ENCODE results near the gene BEND4.
"Not testable (repeated sequence)": the region's sequence is repeated elsewhere in the genome, so short reads cannot be mapped to it uniquely, and the experiment has no call there.

Gene BEND4

GRCh38 chr4:42152507-42153504 is at the start of gene BEND4:
Gene BEND4 (minus strand): TSS chr4:42152655. CDS start chr4:42152143, 512 bp downstream.
- peaks cover 57% of the 10 kb centered on the region for H3K27me3 Mint-ChIP-seq
- no peak within 1 kb of the TSS for H3K27ac Mint-ChIP-seq
- H3K4me1 Mint-ChIP-seq (ENCODE audit: low read depth) = peaks cover 19% of the 10 kb centered on the region
- no peaks in the 10 kb centered on the region for H3K9me3 Mint-ChIP-seq
- peak within 1 kb of the TSS; percentile 67 for H3K4me3 Mint-ChIP-seq
- no peaks in the 10 kb centered on the region for H3K36me3 Mint-ChIP-seq (ENCODE audit: low read depth)
- DNase-seq = no peak

- Mint-ChIP-seq H3K36me3 (ENCODE audit: low read depth) (no peaks in the 10 kb centered on the region), H3K9me3 (no peaks in the 10 kb centered on the region), H3K27me3 (peaks cover 2% of the 10 kb centered on the region), H3K27ac (no peak overlapping the region), H3K4me3 (no peak overlapping the region), H3K4me1 (ENCODE audit: low read depth) (no peaks in the 10 kb centered on the region)
- DNase-seq = no peak
These were observed 44.9 kb upstream of the BEND4 start for GRCh38 chr4:42197341-42197740.

- Mint-ChIP-seq H3K4me1 (ENCODE audit: low read depth) (no peaks in the 10 kb centered on the region), H3K9me3 (no peaks in the 10 kb centered on the region), H3K27ac (no peak overlapping the region), H3K36me3 (ENCODE audit: low read depth) (no peaks in the 10 kb centered on the region), H3K4me3 (no peak overlapping the region), H3K27me3 (peaks cover 11% of the 10 kb centered on the region)
- no peak for DNase-seq
These were observed 20.5 kb upstream of the BEND4 start for GRCh38 chr4:42172921-42173320.

- H3K27ac Mint-ChIP-seq = no peak overlapping the region
- no peak overlapping the region for H3K4me3 Mint-ChIP-seq
- H3K27me3 Mint-ChIP-seq = peaks cover 15% of the 10 kb centered on the region
- no peak for DNase-seq
- no peaks in the 10 kb centered on the region for H3K9me3 Mint-ChIP-seq
- H3K36me3 Mint-ChIP-seq (ENCODE audit: low read depth) = no peaks in the 10 kb centered on the region
- peaks cover 3% of the 10 kb centered on the region for H3K4me1 Mint-ChIP-seq (ENCODE audit: low read depth)
These were observed 19.8 kb upstream of the BEND4 start for GRCh38 chr4:42172128-42172790.

- Mint-ChIP-seq H3K27ac (no peak overlapping the region), H3K27me3 (peaks cover 14% of the 10 kb centered on the region), H3K9me3 (peaks cover 4% of the 10 kb centered on the region), H3K4me3 (no peak overlapping the region), H3K36me3 (ENCODE audit: low read depth) (no peaks in the 10 kb centered on the region), H3K4me1 (ENCODE audit: low read depth) (peaks cover 3% of the 10 kb centered on the region)
- DNase-seq = no peak
These were observed 15.3 kb upstream of the BEND4 start for GRCh38 chr4:42167709-42168108.

- not testable (repeated sequence) for H3K27ac Mint-ChIP-seq; DNase-seq; H3K4me3 Mint-ChIP-seq; H3K9me3 Mint-ChIP-seq; H3K4me1 Mint-ChIP-seq (ENCODE audit: low read depth); H3K36me3 Mint-ChIP-seq (ENCODE audit: low read depth)
- peaks cover 11% of the 10 kb centered on the region for H3K27me3 Mint-ChIP-seq
These were observed 13.7 kb upstream of the BEND4 start for GRCh38 chr4:42166186-42166585.

GRCh38 chr4:42159271-42160001 is 7.0 kb upstream of the BEND4 start:
- H3K4me1 Mint-ChIP-seq (ENCODE audit: low read depth) = no peaks in the 10 kb centered on the region
- no peaks in the 10 kb centered on the region for H3K36me3 Mint-ChIP-seq (ENCODE audit: low read depth)
- peaks cover 19% of the 10 kb centered on the region for H3K27me3 Mint-ChIP-seq
- H3K27ac Mint-ChIP-seq = no peak overlapping the region
- no peak overlapping the region for H3K4me3 Mint-ChIP-seq
- no peak for DNase-seq
- peaks cover 4% of the 10 kb centered on the region for H3K9me3 Mint-ChIP-seq

GRCh38 chr4:42151568-42152506 is 618 bp downstream of the BEND4 start:
- H3K9me3 Mint-ChIP-seq = no peaks in the 10 kb centered on the region
- peak; percentile 61 for DNase-seq

GRCh38 chr4:42150653-42151567 is 1.5 kb downstream of the BEND4 start:
- Mint-ChIP-seq H3K27ac (peak overlapping the region; percentile 79), H3K36me3 (ENCODE audit: low read depth) (no peaks in the 10 kb centered on the region), H3K27me3 (peaks cover 53% of the 10 kb centered on the region), H3K4me1 (ENCODE audit: low read depth) (peaks cover 19% of the 10 kb centered on the region), H3K9me3 (no peaks in the 10 kb centered on the region), H3K4me3 (peak overlapping the region; percentile 71)
- peak; percentile 34 for DNase-seq

More at GRCh38 chr4:42151568-42152506, 618 bp downstream of the BEND4 start:
- peaks cover 19% of the 10 kb centered on the region for H3K4me1 Mint-ChIP-seq (ENCODE audit: low read depth)
- peak overlapping the region; percentile 67 for H3K4me3 Mint-ChIP-seq
- H3K27me3 Mint-ChIP-seq = peaks cover 53% of the 10 kb centered on the region
- H3K27ac Mint-ChIP-seq = no peak overlapping the region
- no peaks in the 10 kb centered on the region for H3K36me3 Mint-ChIP-seq (ENCODE audit: low read depth)

GRCh38 chr4:42149004-42149403 is 3.5 kb downstream of the BEND4 start:
- Mint-ChIP-seq H3K9me3 (no peaks in the 10 kb centered on the region), H3K4me1 (ENCODE audit: low read depth) (peaks cover 19% of the 10 kb centered on the region), H3K4me3 (no peak overlapping the region), H3K27ac (no peak overlapping the region), H3K27me3 (peaks cover 57% of the 10 kb centered on the region), H3K36me3 (ENCODE audit: low read depth) (no peaks in the 10 kb centered on the region)
- no peak for DNase-seq

- H3K4me3 Mint-ChIP-seq = no peak overlapping the region
- H3K27me3 Mint-ChIP-seq = peaks cover 54% of the 10 kb centered on the region
- no peak for DNase-seq
- no peaks in the 10 kb centered on the region for H3K36me3 Mint-ChIP-seq (ENCODE audit: low read depth)
- H3K27ac Mint-ChIP-seq = no peak overlapping the region
- peaks cover 19% of the 10 kb centered on the region for H3K4me1 Mint-ChIP-seq (ENCODE audit: low read depth)
- H3K9me3 Mint-ChIP-seq = no peaks in the 10 kb centered on the region
These were observed 4.0 kb downstream of the BEND4 start for GRCh38 chr4:42148425-42148824.

GRCh38 chr4:42144028-42144427 is 8.4 kb downstream of the BEND4 start:
- no peak overlapping the region for H3K27ac Mint-ChIP-seq
- no peak for DNase-seq
- no peaks in the 10 kb centered on the region for H3K4me1 Mint-ChIP-seq (ENCODE audit: low read depth)
- H3K4me3 Mint-ChIP-seq = no peak overlapping the region
- no peaks in the 10 kb centered on the region for H3K36me3 Mint-ChIP-seq (ENCODE audit: low read depth)
- no peaks in the 10 kb centered on the region for H3K9me3 Mint-ChIP-seq
- peaks cover 44% of the 10 kb centered on the region for H3K27me3 Mint-ChIP-seq

GRCh38 chr4:42142591-42142990 is 9.9 kb downstream of the BEND4 start:
- Mint-ChIP-seq H3K4me1 (ENCODE audit: low read depth) (no peaks in the 10 kb centered on the region), H3K36me3 (ENCODE audit: low read depth) (no peaks in the 10 kb centered on the region), H3K9me3 (no peaks in the 10 kb centered on the region), H3K27ac (no peak overlapping the region), H3K4me3 (no peak overlapping the region), H3K27me3 (peaks cover 46% of the 10 kb centered on the region)
- DNase-seq = no peak

All from activated T-cell treated with anti-CD3 and anti-CD28 coated beads, Interleukin-2, amount 50 U/mL, for 24 hours (primary cell).